Stimulated activated CD4-positive, alpha-beta T cell treated with anti-CD3 and anti-CD28 coated beads, TNF-alpha, amount 100 ng/mL, for 4 hours (primary cell): Measurements from ENCODE around the gene ARHGDIA.
A peak's percentile ranks its signal among the peaks of the same experiment; 100 is the strongest.

Experiments
- DNase-seq, 3 experiments: peaks; one replicate each; pipeline ENCODE4 v3.0.0-alpha.2; 2020; ENCODE audit warnings: low read depth in 3 of 3

ARHGDIA gene

GRCh38 chr17:81906476-81907218 is 35.5 kb upstream of the ARHGDIA start:
- no peak for DNase-seq

- DNase-seq = no peak
Measured at GRCh38 chr17:81905993-81906392, 34.9 kb upstream of the ARHGDIA start.

GRCh38 chr17:81905424-81905875 is 34.3 kb upstream of the ARHGDIA start:
- DNase-seq = no peak

GRCh38 chr17:81904600-81905423 is 33.7 kb upstream of the ARHGDIA start:
- DNase-seq = no peak

GRCh38 chr17:81903896-81904599 is 32.9 kb upstream of the ARHGDIA start:
- DNase-seq = no peak

- DNase-seq = no peak
Measured at GRCh38 chr17:81903415-81903831, 32.3 kb upstream of the ARHGDIA start.

GRCh38 chr17:81902653-81903414 is 31.7 kb upstream of the ARHGDIA start:
- DNase-seq = no peak

- DNase-seq = peak in 1 of 3 experiments; percentile 11
Measured at GRCh38 chr17:81902023-81902652, 31.0 kb upstream of the ARHGDIA start, which contains the start of gene NPB. TSS of gene NPB (plus strand) at chr17:81902238. CDS start at chr17:81902278, 40 bp downstream.

- DNase-seq = no peak
Measured at GRCh38 chr17:81901167-81902022, 30.3 kb upstream of the ARHGDIA start.

GRCh38 chr17:81900181-81900820 is 29.2 kb upstream of the ARHGDIA start:
- no peak for DNase-seq

GRCh38 chr17:81899514-81900166 is 28.5 kb upstream of the ARHGDIA start:
- DNase-seq = no peak

- no peak for DNase-seq
Measured at GRCh38 chr17:81898885-81899284, 27.7 kb upstream of the ARHGDIA start.

GRCh38 chr17:81898029-81898866 is 27.1 kb upstream of the ARHGDIA start:
- DNase-seq = no peak

GRCh38 chr17:81895400-81895799 is 24.3 kb upstream of the ARHGDIA start:
- DNase-seq = no peak

GRCh38 chr17:81891303-81891552 is 20.1 kb upstream of the ARHGDIA start:
- no peak for DNase-seq

- DNase-seq = peak in 1 of 3 experiments; percentile 11
Measured at GRCh38 chr17:81890447-81891302, 19.5 kb upstream of the ARHGDIA start.

- no peak for DNase-seq
Measured at GRCh38 chr17:81889602-81890001, 18.5 kb upstream of the ARHGDIA start.
